HFFc6 (cell line): ENCODE measurements around the gene CACNA1H. TPM values are rescaled to one million over a fixed set of nuclear protein-coding genes. Genes with fewer than 3 reads are reported as not detected.

Experiments
- DNase-seq: peaks from one replicate; pipeline ENCODE4 v3.0.0-alpha.2; 2018
- H3K27ac Mint-ChIP-seq: 2 replicates; pipeline ENCODE4 v1.8.0; 2020; ENCODE audit warnings: mild to moderate bottlenecking, mixed read lengths
- H3K27me3 Mint-ChIP-seq: 2 replicates; pipeline ENCODE4 v1.8.0; 2021; ENCODE audit warnings: mild to moderate bottlenecking, moderate library complexity, mixed read lengths; ENCODE audit not compliant: insufficient read depth
- H3K36me3 Mint-ChIP-seq: 2 replicates; pipeline ENCODE4 v1.8.0; 2021; ENCODE audit warnings: low read depth, mixed read lengths
- H3K4me1 Mint-ChIP-seq: 2 replicates; pipeline ENCODE4 v1.8.0; 2020; ENCODE audit warnings: low read depth, mixed read lengths
- H3K4me3 Mint-ChIP-seq: 2 replicates; pipeline ENCODE4 v1.8.0; 2020; ENCODE audit warnings: mild to moderate bottlenecking, moderate library complexity, mixed read lengths
- H3K9me3 Mint-ChIP-seq: 2 replicates; pipeline ENCODE4 v1.8.0; 2020; ENCODE audit warnings: mild to moderate bottlenecking, mixed read lengths
- CTCF ChIP-seq: fragments of 200-600 bp; sonication (generic); IDR thresholded peaks from 2 replicates; pipeline ENCODE4 v1.5.0; 2021; ENCODE audit warnings: antibody characterized with exemption, mild to moderate bottlenecking
- total RNA-seq, 6 experiments: library from RNA; stranded (reverse); fragmentation: NEBNext Ultra II Directional; extraction: Animal tissue kit (Norgen Biotek cat#: 25700); gene quantifications; 2 replicates in 1 of 6; 3 replicates in 5 of 6; pipeline ENCODE4 v1.2.3, GENCODE V29; 2021

Gene CACNA1H
- total RNA-seq, 6 experiments from 2014 or later = 0.03 to 0.05 TPM; not detected in 4

GRCh38 chr16:1178295-1178910 lies 25.5 kb downstream of the CACNA1H start:
- H3K4me3 Mint-ChIP-seq = no peak overlapping the region
- H3K4me1 Mint-ChIP-seq = no peaks in the 10 kb centered on the region; the same call in 1 of the 2 replicates
- no peak for DNase-seq
- no peaks in the 10 kb centered on the region for H3K9me3 Mint-ChIP-seq
- H3K27ac Mint-ChIP-seq = no peak overlapping the region
- H3K36me3 Mint-ChIP-seq = no peaks in the 10 kb centered on the region
- no peak for TF ChIP-seq CTCF
- H3K27me3 Mint-ChIP-seq = no peaks in the 10 kb centered on the region; the same call in none of the 2 replicates

- no peak overlapping the region for H3K27ac Mint-ChIP-seq
- H3K4me1 Mint-ChIP-seq = no peaks in the 10 kb centered on the region
- H3K4me3 Mint-ChIP-seq = no peak overlapping the region
- no peaks in the 10 kb centered on the region; the same call in 1 of the 2 replicates for H3K27me3 Mint-ChIP-seq
- H3K9me3 Mint-ChIP-seq = no peaks in the 10 kb centered on the region
- no peak for DNase-seq
- H3K36me3 Mint-ChIP-seq = no peaks in the 10 kb centered on the region
- TF ChIP-seq CTCF = no peak
These were observed 27.9 kb downstream of the CACNA1H start for GRCh38 chr16:1180549-1181403.

GRCh38 chr16:1181404-1182315 lies 28.8 kb downstream of the CACNA1H start:
- Mint-ChIP-seq H3K4me1 (no peaks in the 10 kb centered on the region), H3K36me3 (no peaks in the 10 kb centered on the region), H3K4me3 (no peak overlapping the region), H3K27ac (no peak overlapping the region), H3K9me3 (no peaks in the 10 kb centered on the region), H3K27me3 (peaks cover 2% of the 10 kb centered on the region)
- DNase-seq = no peak
- TF ChIP-seq CTCF = peak; percentile 35; the same call in 1 of the 2 replicates

- H3K4me1 Mint-ChIP-seq = no peaks in the 10 kb centered on the region
- H3K4me3 Mint-ChIP-seq = no peak overlapping the region
- no peak for TF ChIP-seq CTCF
- H3K36me3 Mint-ChIP-seq = no peaks in the 10 kb centered on the region
- no peak overlapping the region for H3K27ac Mint-ChIP-seq
- peaks cover 2% of the 10 kb centered on the region for H3K27me3 Mint-ChIP-seq
- peak; percentile 50 for DNase-seq
- no peaks in the 10 kb centered on the region for H3K9me3 Mint-ChIP-seq
These were observed 29.4 kb downstream of the CACNA1H start for GRCh38 chr16:1182316-1182671.
